HCT116 (cell line): Measurements from ENCODE around the gene METTL15. TPM values are rescaled to one million over a fixed set of nuclear protein-coding genes. Genes with fewer than 3 reads are reported as not detected.

Experiments used
- ATAC-seq: fragments of 200-7000 bp; cut with Tn5 transposase; 2 replicates; pipeline ENCODE4 v1.9.1; 2020; ENCODE audit warnings: mild to moderate bottlenecking, moderate library complexity
- BruUV-seq: library from RNA; stranded (reverse); fragments of 400-500 nt; replicated peaks from 2 replicates; lab custom pipeline; 2021; lab: Mats Ljungman, UMichigan
- CTCF ChIA-PET: fragments of 300-600 bp; sonication (Branson Sonifier 250); formaldehyde crosslinking; loops from one replicate; lab custom pipeline; 2021; ENCODE audit warnings: antibody characterized with exemption; lab: Charles Lee
- POLR2A ChIA-PET: fragments of 300-600, 350-600 bp; sonication (Branson Sonifier 250); formaldehyde crosslinking; loops from one replicate; lab custom pipeline; 2021; ENCODE audit warnings: antibody characterized with exemption; lab: Charles Lee
- RAD21 ChIA-PET, 2 experiments: fragments of 300-600 bp; sonication (Branson Sonifier 250); formaldehyde crosslinking; loops; one replicate each; lab custom pipeline; 2023; ENCODE audit warnings: low total read pairs in 2 of 2; ENCODE audit not compliant: uncharacterized antibody in 2 of 2, unreplicated experiment in 2 of 2, low non-redundant PET in 1 of 2; lab: Charles Lee
- DNase-seq: peaks from one replicate; pipeline ENCODE4 v3.0.0-alpha.2; 2010; ENCODE audit warnings: low read depth, low spot score
- H2AFZ ChIP-seq: fragments of 200-600 bp; shearing (Covaris generic), sonication (generic); 2 replicates; pipeline ENCODE4 v1.6.1; 2017; ENCODE audit warnings: low read depth, mixed run types, mixed read lengths, antibody characterized with exemption, low read length; ENCODE audit not compliant: poor library complexity, severe bottlenecking
- H3K27ac ChIP-seq: 2 replicates; pipeline ENCODE4 v1.5.1; 2012; ENCODE audit warnings: low read depth, low read length
- H3K27me3 ChIP-seq: fragments of 200-600 bp; sonication (generic); 2 replicates; pipeline ENCODE4 v1.6.1; 2016; ENCODE audit warnings: mixed run types, low read length, mixed read lengths; ENCODE audit not compliant: insufficient read depth
- H3K36me3 ChIP-seq, 2 experiments: fragments of 200-500 bp in 1 of 2; fragments of 200-600 bp in 1 of 2; sonication (Bioruptor generic) in 1 of 2; sonication (generic) in 1 of 2; 2 replicates each; pipeline versions ENCODE4 v1.5.1 to v1.6.1; 2014 to 2016; ENCODE audit warnings: low read length in 2 of 2, inconsistent platforms in 1 of 2, mixed read lengths in 1 of 2, mixed run types in 1 of 2; ENCODE audit not compliant: insufficient read depth in 2 of 2, control insufficient read depth in 1 of 2
- H3K4me1 ChIP-seq, 2 experiments: fragments of 200-600 bp in 1 of 2; sonication (generic) in 1 of 2; 2 replicates each; pipeline versions ENCODE4 v1.5.1 to v1.6.1; 2012 to 2017; ENCODE audit warnings: low read length in 2 of 2, inconsistent platforms in 1 of 2, mild to moderate bottlenecking in 1 of 2, mixed read lengths in 1 of 2, mixed run types in 1 of 2, moderate library complexity in 1 of 2; ENCODE audit not compliant: insufficient read depth in 2 of 2, control insufficient read depth in 1 of 2
- H3K4me2 ChIP-seq: fragments of 200-600 bp; sonication (generic); 2 replicates; pipeline ENCODE4 v1.6.1; 2017; ENCODE audit warnings: mixed run types, low read length, mixed read lengths
- H3K4me3 ChIP-seq, 2 experiments: fragments of 200-600 bp in 1 of 2; sonication (generic) in 1 of 2; replicated peaks in 1 of 2; 2 replicates each; pipeline ENCODE4 v1.5.1; 2011 to 2016; ENCODE audit warnings: low read length in 2 of 2, control low read depth in 1 of 2, low read depth in 1 of 2, mild to moderate bottlenecking in 1 of 2, mixed read lengths in 1 of 2, mixed run types in 1 of 2
- H3K79me2 ChIP-seq: fragments of 200-600 bp; sonication (generic); 2 replicates; pipeline ENCODE4 v1.6.1; 2017; ENCODE audit warnings: mild to moderate bottlenecking, mixed run types, low read length, moderate library complexity, mixed read lengths; ENCODE audit not compliant: insufficient read depth
- H3K9ac ChIP-seq: fragments of 200-600 bp; sonication (generic); 2 replicates; pipeline ENCODE4 v1.6.1; 2016; ENCODE audit warnings: low read length, mixed read lengths
- H3K9me2 ChIP-seq: fragments of 200-600 bp; sonication (generic), shearing (Covaris generic); 2 replicates; pipeline ENCODE4 v1.6.1; 2017; ENCODE audit warnings: mixed run types, mild to moderate bottlenecking, moderate library complexity; ENCODE audit not compliant: insufficient read depth
- H3K9me3 ChIP-seq, 2 experiments: fragments of 200-500 bp in 1 of 2; fragments of 200-600 bp in 1 of 2; sonication (Bioruptor generic) in 1 of 2; sonication (generic) in 1 of 2; 2 replicates each; pipeline ENCODE4 v1.6.1; 2014 to 2017; ENCODE audit warnings: low read length in 2 of 2, mixed read lengths in 2 of 2, inconsistent platforms in 1 of 2, low read depth in 1 of 2, mild to moderate bottlenecking in 1 of 2, mixed run types in 1 of 2, moderate library complexity in 1 of 2; ENCODE audit not compliant: control insufficient read depth in 1 of 2, insufficient read depth in 1 of 2
- H4K20me1 ChIP-seq: fragments of 200-600 bp; sonication (generic), shearing (Covaris generic); 2 replicates; pipeline ENCODE4 v1.6.1; 2017; ENCODE audit warnings: mixed run types, mild to moderate bottlenecking, moderate library complexity; ENCODE audit not compliant: insufficient read depth
- ATF3 ChIP-seq: IDR thresholded peaks from 2 replicates; pipeline ENCODE4 v1.6.1; 2012
- CEBPB ChIP-seq: IDR thresholded peaks from 2 replicates; pipeline ENCODE4 v1.6.1; 2012; ENCODE audit warnings: low read depth
- CTCF ChIP-seq, 3 experiments: fragments of 200-600 bp in 1 of 3; sonication (generic) in 1 of 3; IDR thresholded peaks in 2 of 3; conservative IDR thresholded peaks in 1 of 3; 2 replicates each; pipeline ENCODE4 v1.5.1; 2012 to 2017; ENCODE audit warnings: low read depth in 2 of 3, low read length in 2 of 3, antibody characterized with exemption in 1 of 3, borderline replicate concordance in 1 of 3, control low read depth in 1 of 3, mild to moderate bottlenecking in 1 of 3, mixed read lengths in 1 of 3, mixed run types in 1 of 3, moderate library complexity in 1 of 3; ENCODE audit not compliant: insufficient read depth in 1 of 3
- EZH2 ChIP-seq: fragments of 200-600 bp; sonication (generic); IDR thresholded peaks from 2 replicates; pipeline ENCODE4 v1.6.1; 2017; ENCODE audit warnings: antibody characterized with exemption, mixed run types
- POLR2AphosphoS5 ChIP-seq: IDR thresholded peaks from 2 replicates; pipeline ENCODE4 v1.6.1; 2011; ENCODE audit warnings: mild to moderate bottlenecking, low read depth, low read length, moderate library complexity
- RAD21 ChIP-seq: IDR thresholded peaks from 2 replicates; pipeline ENCODE4 v1.6.1; 2012; ENCODE audit warnings: low read depth, mild to moderate bottlenecking
- SIN3A ChIP-seq: IDR thresholded peaks from 2 replicates; pipeline ENCODE4 v1.6.1; 2012; ENCODE audit warnings: low read depth
- SP1 ChIP-seq: IDR thresholded peaks from 2 replicates; pipeline ENCODE4 v1.6.1; 2012; ENCODE audit warnings: low read depth
- SRF ChIP-seq: IDR thresholded peaks from 2 replicates; pipeline ENCODE4 v1.6.1; 2012; ENCODE audit warnings: low read depth
- TCF7L2 ChIP-seq: IDR thresholded peaks from 2 replicates; pipeline ENCODE4 v1.7.0; 2011; ENCODE audit warnings: borderline replicate concordance, inconsistent platforms; ENCODE audit not compliant: insufficient read depth, insufficient read length; ENCODE audit errors: extremely low read depth
- YY1 ChIP-seq: IDR thresholded peaks from 2 replicates; pipeline ENCODE4 v1.6.1; 2011; ENCODE audit warnings: low read length, low read depth, moderate library complexity, mild to moderate bottlenecking; ENCODE audit not compliant: insufficient replicate concordance; ENCODE audit errors: extremely low read depth
- ZBTB33 ChIP-seq: IDR thresholded peaks from 2 replicates; pipeline ENCODE4 v1.6.1; 2011; ENCODE audit warnings: mild to moderate bottlenecking, low read length, moderate library complexity; ENCODE audit not compliant: insufficient replicate concordance; ENCODE audit errors: extremely low read depth
- ZFX ChIP-seq: fragments of 450-650 bp; IDR thresholded peaks from 2 replicates; pipeline ENCODE4 v1.6.1; 2017
- ZNF274 ChIP-seq: fragments of 200-500 bp; sonication (Bioruptor generic); IDR thresholded peaks from 2 replicates; pipeline ENCODE4 v1.6.1; 2014; ENCODE audit warnings: mild to moderate bottlenecking, low read depth, low read length, inconsistent platforms
- intact Hi-C: fragments of 100-400 bp; cut with micrococcal nuclease; formaldehyde crosslinking; loops from 2 replicates; pipeline ENCODE4 v1.10.0; 2022
- total RNA-seq: library from RNA; stranded (reverse); gene quantifications from one replicate; pipeline ENCODE4 v1.2.1, GENCODE V29; 2021; ENCODE audit not compliant: unreplicated experiment

METTL15 gene
- total RNA-seq, 1 experiment from 2014 or later: 25.3 TPM

GRCh38 chr11:28223577-28223976, 115.4 kb downstream of the METTL15 start:
- no TSS peak for BruUV-seq

GRCh38 chr11:28223994-28224393, 115.8 kb downstream of the METTL15 start:
- Histone ChIP-seq H3K27ac (no peak overlapping the region), H3K4me3 (no peak overlapping the region), H3K4me2 (no peak overlapping the region), H3K4me1 (peaks cover 5 to 10% of the 10 kb centered on the region in 2 experiments), H3K27me3 (no peaks in the 10 kb centered on the region), H3K9me3 (no peaks in the 10 kb centered on the region), H3K79me2 (peaks cover 24% of the 10 kb centered on the region; the same call in 1 of the 2 replicates), H3K9ac (no peak overlapping the region), H2AFZ (no peak overlapping the region), H3K36me3 (no peaks in the 10 kb centered on the region), H4K20me1 (no peaks in the 10 kb centered on the region), H3K9me2 (no peaks in the 10 kb centered on the region)
- CTCF ChIA-PET: no interaction called here
- ATAC-seq: no peak
- BruUV-seq: no TSS peak
- no peak for DNase-seq
- POLR2A ChIA-PET: no interaction called here
- RAD21 ChIA-PET: no interaction called here
- intact Hi-C loops: no loop called here
- no peak for TF ChIP-seq TCF7L2
- TF ChIP-seq RAD21: no peak
- no peak for TF ChIP-seq CTCF (IDR thresholded peaks at IDR 0.05 in 2 of 3, conservative IDR thresholded peaks at IDR 0.05 in 1 of 3; ENCODE audit: borderline replicate concordance in 1 of 3, insufficient read depth in 1 of 3, low read depth in 2 of 3, low read length in 2 of 3)
- no peak for TF ChIP-seq CEBPB
- no peak for TF ChIP-seq YY1
- no peak for TF ChIP-seq POLR2AphosphoS5
- TF ChIP-seq SP1: no peak
- no peak for TF ChIP-seq ATF3
- TF ChIP-seq ZNF274: no peak
- TF ChIP-seq ZFX: no peak
- no peak for TF ChIP-seq ZBTB33
- no peak for TF ChIP-seq SRF
- TF ChIP-seq EZH2: no peak

More at GRCh38 chr11:28223577-28223976, 115.4 kb downstream of the METTL15 start:
- H3K4me3 ChIP-seq: no peak overlapping the region
- H3K79me2 ChIP-seq: peaks cover 24% of the 10 kb centered on the region; the same call in 1 of the 2 replicates
- H3K27ac ChIP-seq: no peak overlapping the region
- ChIA-PET POLR2A (no interaction called here), RAD21 (no interaction called here), CTCF (no interaction called here)
- no peak for TF ChIP-seq CEBPB
- no peak for TF ChIP-seq SIN3A
- intact Hi-C loops: no loop called here
- H4K20me1 ChIP-seq: no peaks in the 10 kb centered on the region
- H2AFZ ChIP-seq: no peak overlapping the region
- H3K36me3 ChIP-seq: no peaks in the 10 kb centered on the region
- ATAC-seq (no peak), DNase-seq (no peak)
- H3K4me1 ChIP-seq: peaks cover 5 to 10% of the 10 kb centered on the region in 2 experiments
- no peaks in the 10 kb centered on the region for H3K9me3 ChIP-seq
- H3K9ac ChIP-seq: no peak overlapping the region
- no peaks in the 10 kb centered on the region for H3K9me2 ChIP-seq
- no peaks in the 10 kb centered on the region for H3K27me3 ChIP-seq
- no peak overlapping the region for H3K4me2 ChIP-seq
